Measurements from ENCODE around the gene TBC1D22A. TPM values are rescaled to one million over a fixed set of nuclear protein-coding genes. Genes with fewer than 3 reads are reported as not detected.

TBC1D22A gene
- total and polyA plus RNA-seq, 10 of the 15 experiments (the other 5 are each of a cell fraction or from before 2014, with no cell fraction given): 0.63 to 44.7 (median 27.4) TPM

- TF ChIP-seq ATF2 (IDR thresholded peaks at IDR 0.05; ENCODE audit: low read length) (peak; percentile 86), EZH2 (IDR thresholded peaks at IDR 0.05; ENCODE audit: borderline replicate concordance, control insufficient read depth, low read depth, low read length) (no peak), SIX5 (IDR thresholded peaks at IDR 0.05; ENCODE audit: low read depth, low read length, severe bottlenecking) (no peak), RBBP5 (conservative IDR thresholded peaks at IDR 0.05) (no peak), CREM (IDR thresholded peaks at IDR 0.05; ENCODE audit: low read depth) (peak; percentile 84; the same call in 1 of the 2 replicates), HSF1 (IDR thresholded peaks at IDR 0.05; ENCODE audit: low read depth, low read length) (no peak), SP1 (IDR thresholded peaks at IDR 0.05; ENCODE audit: low read depth, low read length) (peak; percentile 53), ZBTB4 (CRISPR knock-in tag; IDR thresholded peaks at IDR 0.05) (no peak), YY1 (IDR thresholded peaks at IDR 0.05; ENCODE audit: low read depth, low read length) (no peak), SRF (IDR thresholded peaks at IDR 0.05; ENCODE audit: low read depth in 2 of 2, low read length in 2 of 2) (no peak), BMI1 (IDR thresholded peaks at IDR 0.05; ENCODE audit: borderline replicate concordance) (peak; percentile 72; the same call in 1 of the 2 replicates), MTA3 (IDR thresholded peaks at IDR 0.05; ENCODE audit: borderline replicate concordance, low read length) (peak; percentile 75; the same call in 1 of the 2 replicates), ATF3 (IDR thresholded peaks at IDR 0.05; ENCODE audit: borderline replicate concordance, extremely low read depth, low read depth, low read length) (no peak), ZBTB33 (IDR thresholded peaks at IDR 0.05) (no peak), CBFB (IDR thresholded peaks at IDR 0.05; ENCODE audit: low read depth) (peak; percentile 98), SUPT20H (IDR thresholded peaks at IDR 0.05; ENCODE audit: borderline replicate concordance, control insufficient read depth, low read depth, low read length) (no peak), ZNF24 (IDR thresholded peaks at IDR 0.05) (0 out of 2 replicates have a peak, but pooled peaks have one; percentile 58), SREBF1 (IDR thresholded peaks at IDR 0.05; ENCODE audit: low read length) (no peak), NR2F1 (conservative IDR thresholded peaks at IDR 0.05) (peak; percentile 95), TAF1 (IDR thresholded peaks at IDR 0.05; ENCODE audit: borderline replicate concordance, low read depth, low read length) (no peak), TCF3 (IDR thresholded peaks at IDR 0.05; ENCODE audit: borderline replicate concordance, insufficient read depth, low read depth, low read length) (no peak), CHD1 (IDR thresholded peaks at IDR 0.05; ENCODE audit: low read depth, low read length) (no peak)
Measured at GRCh38 chr22:46969491-46969890, 207.0 kb downstream of the TBC1D22A start (continued).

Measured in GM12878 (cell line).